GM23248 (cell line): ENCODE measurements around the gene PFKFB4.

Source experiments
- EZH2 ChIP-seq: fragments of 200-600 bp; sonication (generic); IDR thresholded peaks from 2 replicates; pipeline ENCODE4 v1.6.1; 2018; ENCODE audit warnings: antibody characterized with exemption, mild to moderate bottlenecking; ENCODE audit not compliant: insufficient read depth, poor library complexity, severe bottlenecking
- EZH2phosphoT487 ChIP-seq: fragments of 200-600 bp; sonication (generic); IDR thresholded peaks from 2 replicates; pipeline ENCODE4 v1.6.1; 2018; ENCODE audit warnings: antibody characterized with exemption, moderate library complexity, mild to moderate bottlenecking, low read depth; ENCODE audit not compliant: insufficient read depth

DNA sequence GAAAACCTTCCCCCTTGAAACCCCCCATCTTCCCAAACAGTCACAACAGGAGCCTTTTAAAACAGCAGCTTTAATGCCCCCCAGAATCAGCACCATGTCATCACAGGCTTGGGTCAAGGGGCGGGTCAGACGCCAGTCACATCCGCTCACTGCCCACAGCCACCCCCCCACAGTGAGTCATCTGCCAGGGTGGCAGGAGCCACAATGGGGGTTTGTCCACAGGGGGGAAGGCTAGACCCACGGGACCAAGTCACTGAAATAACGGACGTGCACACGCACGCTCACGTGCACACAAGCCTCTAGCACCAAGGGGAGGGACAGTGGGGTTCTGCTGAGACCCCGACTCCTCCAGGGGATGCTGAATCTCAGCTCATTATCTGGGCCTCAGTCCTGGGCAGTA, 7.4 kb upstream of the PFKFB4 start:
- no peak for TF ChIP-seq EZH2
- TF ChIP-seq EZH2phosphoT487: no peak
